HG02588 (cell line): ENCODE data around the gene KLHL11.
"Not testable (repeated sequence)": the region's sequence is repeated elsewhere in the genome, so short reads cannot be mapped to it uniquely, and the experiment has no call there.

Source experiments
- ATAC-seq: cut with Tn5 transposase; IDR thresholded peaks from one replicate; pipeline ENCODE4 v1.9.1; 2021; ENCODE audit warnings: mild to moderate bottlenecking, moderate library complexity; ENCODE audit not compliant: unreplicated experiment

The KLHL11 gene

GRCh38 chr17:41840781-41841180 lies 24.4 kb downstream of the KLHL11 start:
- ATAC-seq: not testable (repeated sequence)

- ATAC-seq: not testable (repeated sequence)
These were observed 25.8 kb downstream of the KLHL11 start for GRCh38 chr17:41839448-41839847.

GRCh38 chr17:41837761-41838538 lies 27.3 kb downstream of the KLHL11 start, which contains the start of gene KLHL10:
KLHL10 (plus strand) TSS chr17:41837825; CDS start chr17:41837933, 108 bp downstream.
- ATAC-seq: no peak

- no peak for ATAC-seq
These were observed 28.6 kb downstream of the KLHL11 start for GRCh38 chr17:41836550-41837196.

GRCh38 chr17:41835800-41836549 lies 29.2 kb downstream of the KLHL11 start, which contains the start of gene NT5C3B:
NT5C3B (minus strand) TSS chr17:41836232; CDS start chr17:41836193, 39 bp downstream.
- peak; percentile 61 for ATAC-seq

GRCh38 chr17:41835214-41835799 lies 29.9 kb downstream of the KLHL11 start:
- peak; percentile 26 for ATAC-seq

GRCh38 chr17:41829961-41830360 lies 35.3 kb downstream of the KLHL11 start:
- ATAC-seq: not testable (repeated sequence)

GRCh38 chr17:41825175-41825845 lies 39.9 kb downstream of the KLHL11 start:
- ATAC-seq: no peak

- no peak for ATAC-seq
These were observed 41.1 kb downstream of the KLHL11 start for GRCh38 chr17:41824086-41824485.

- no peak for ATAC-seq
These were observed 41.6 kb downstream of the KLHL11 start for GRCh38 chr17:41823580-41823979.

GRCh38 chr17:41823141-41823524 lies 42.1 kb downstream of the KLHL11 start:
- no peak for ATAC-seq

GRCh38 chr17:41822216-41823140 lies 42.7 kb downstream of the KLHL11 start:
- no peak for ATAC-seq

GRCh38 chr17:41821776-41822175 lies 43.4 kb downstream of the KLHL11 start:
- ATAC-seq: no peak

GRCh38 chr17:41818024-41818423 lies 47.2 kb downstream of the KLHL11 start:
- ATAC-seq: no peak

GRCh38 chr17:41816637-41817320 lies 48.4 kb downstream of the KLHL11 start:
- ATAC-seq: no peak

GRCh38 chr17:41814195-41814594 lies 51.0 kb downstream of the KLHL11 start:
- no peak for ATAC-seq

GRCh38 chr17:41813699-41814124 lies 51.5 kb downstream of the KLHL11 start:
- ATAC-seq: no peak

- no peak for ATAC-seq
These were observed 52.0 kb downstream of the KLHL11 start for GRCh38 chr17:41813152-41813680.
